Measurements from ENCODE around the gene AAK1. TPM values are rescaled to one million over a fixed set of nuclear protein-coding genes. Genes with fewer than 3 reads are reported as not detected.

AAK1 gene
- total RNA-seq, 4 donors from 2014 or later, result 28.0 to 35.5 (median 32.8) TPM

DNA sequence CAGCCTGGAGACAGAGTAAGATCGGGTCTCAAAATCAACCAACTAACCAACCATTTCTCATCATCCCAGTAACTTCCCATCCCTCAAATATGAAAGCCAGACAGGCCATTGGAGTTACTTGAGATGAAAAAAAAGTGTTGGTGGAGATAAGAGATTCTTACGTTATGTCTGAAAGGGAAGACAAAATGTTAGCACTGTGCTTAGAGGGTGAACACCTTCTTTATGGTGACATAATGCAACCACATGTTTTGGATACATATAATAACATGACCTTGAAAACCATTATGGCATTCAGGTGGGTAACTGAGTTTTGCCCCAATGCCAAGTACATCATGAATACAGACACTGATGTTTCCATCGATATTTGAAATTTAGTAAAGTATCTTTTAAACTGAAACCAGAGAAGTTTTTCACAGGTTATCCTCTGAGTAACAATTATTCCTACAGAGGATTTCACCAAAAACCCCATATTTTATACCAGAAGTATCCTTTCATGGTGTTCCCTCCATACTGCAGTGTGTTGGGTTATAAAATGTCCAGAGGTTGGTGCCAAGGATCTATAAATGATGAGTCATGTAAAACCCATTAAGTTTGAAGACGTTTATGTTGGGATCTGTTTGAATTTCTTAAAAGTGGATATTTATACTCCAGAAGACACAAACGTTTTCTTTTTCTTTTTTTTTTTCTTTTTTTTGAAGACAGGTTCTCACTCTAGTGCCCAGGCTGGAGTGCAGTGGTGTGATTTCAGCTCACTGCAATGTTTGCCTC is 45.5 kb downstream of the AAK1 start:
- H3K27ac ChIP-seq, result no peak overlapping the region
- TF ChIP-seq POLR2A (IDR thresholded peaks at IDR 0.05), result no peak
- TF ChIP-seq, protein P1, sequence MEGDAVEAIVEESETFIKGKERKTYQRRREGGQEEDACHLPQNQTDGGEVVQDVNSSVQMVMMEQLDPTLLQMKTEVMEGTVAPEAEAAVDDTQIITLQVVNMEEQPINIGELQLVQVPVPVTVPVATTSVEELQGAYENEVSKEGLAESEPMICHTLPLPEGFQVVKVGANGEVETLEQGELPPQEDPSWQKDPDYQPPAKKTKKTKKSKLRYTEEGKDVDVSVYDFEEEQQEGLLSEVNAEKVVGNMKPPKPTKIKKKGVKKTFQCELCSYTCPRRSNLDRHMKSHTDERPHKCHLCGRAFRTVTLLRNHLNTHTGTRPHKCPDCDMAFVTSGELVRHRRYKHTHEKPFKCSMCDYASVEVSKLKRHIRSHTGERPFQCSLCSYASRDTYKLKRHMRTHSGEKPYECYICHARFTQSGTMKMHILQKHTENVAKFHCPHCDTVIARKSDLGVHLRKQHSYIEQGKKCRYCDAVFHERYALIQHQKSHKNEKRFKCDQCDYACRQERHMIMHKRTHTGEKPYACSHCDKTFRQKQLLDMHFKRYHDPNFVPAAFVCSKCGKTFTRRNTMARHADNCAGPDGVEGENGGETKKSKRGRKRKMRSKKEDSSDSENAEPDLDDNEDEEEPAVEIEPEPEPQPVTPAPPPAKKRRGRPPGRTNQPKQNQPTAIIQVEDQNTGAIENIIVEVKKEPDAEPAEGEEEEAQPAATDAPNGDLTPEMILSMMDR (IDR thresholded peaks at IDR 0.05), result no peak
- H3K4me3 ChIP-seq, result no peak overlapping the region
- intact Hi-C loops (cut with DNase I), result no loop called here
- H3K27me3 ChIP-seq, result no peaks in the 10 kb centered on the region
- WGBS, 2 donors, result 57 to 68% methylated on average over 4 to 5 of the region's 5 CpGs
- H3K4me1 ChIP-seq, result peaks cover 0 to 10% (median 5%) of the 10 kb centered on the region in 3 donors
- DNase-seq, result no peak
- no peaks in the 10 kb centered on the region for H3K9me3 ChIP-seq
- H3K36me3 ChIP-seq, result no peaks in the 10 kb centered on the region

DNA sequence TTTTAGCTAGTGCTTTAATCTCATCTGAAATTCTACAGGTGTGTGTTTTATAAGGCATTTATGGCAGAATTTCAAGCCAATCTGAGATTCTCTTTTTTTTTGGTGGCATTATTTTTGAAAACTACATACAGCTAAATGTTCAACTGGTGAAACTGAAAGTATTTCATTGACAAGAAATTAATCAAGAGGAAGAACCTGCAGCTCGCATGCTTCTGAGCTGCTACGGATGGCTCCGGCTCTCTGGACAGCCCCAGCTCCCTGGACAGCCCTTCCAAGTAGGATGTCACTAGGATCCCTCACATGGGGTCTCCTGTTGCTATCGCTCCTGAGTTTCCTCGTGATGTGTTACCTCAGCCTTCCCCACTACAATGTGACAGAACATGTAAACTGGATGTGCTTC is 46.4 kb downstream of the AAK1 start:
- Histone ChIP-seq H3K9me3 (no peaks in the 10 kb centered on the region), H3K27ac (no peak overlapping the region), H3K36me3 (no peaks in the 10 kb centered on the region), H3K4me3 (no peak overlapping the region), H3K27me3 (no peaks in the 10 kb centered on the region), H3K4me1 (peaks cover 0 to 10% (median 5%) of the 10 kb centered on the region in 3 donors)
- intact Hi-C loops (cut with DNase I), result no loop called here
- DNase-seq, result no peak
- TF ChIP-seq POLR2A (IDR thresholded peaks at IDR 0.05), result no peak
- TF ChIP-seq, protein P1 (IDR thresholded peaks at IDR 0.05), result no peak
- WGBS, 2 donors, result 55 to 60% methylated on average over 5 of the region's 5 CpGs

DNA sequence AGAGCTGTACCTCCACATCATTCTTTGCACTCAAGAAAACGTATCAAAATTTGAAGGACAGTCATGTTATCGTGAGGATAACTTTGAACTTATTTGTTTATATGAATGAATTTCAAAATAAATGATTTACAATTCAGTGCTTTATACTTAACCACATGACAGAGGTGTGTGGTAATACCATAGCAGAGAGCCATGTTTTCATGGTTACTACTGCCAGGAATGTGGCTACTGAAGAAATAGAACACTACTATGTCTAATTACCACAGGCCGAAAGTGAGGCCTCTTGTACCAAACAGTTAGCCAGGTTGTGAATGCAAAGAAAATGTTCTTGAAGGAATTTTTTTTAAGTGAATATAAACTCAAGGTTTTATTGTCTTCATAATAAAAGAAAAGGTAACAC is 49.2 kb downstream of the AAK1 start:
- Histone ChIP-seq H3K9me3 (no peaks in the 10 kb centered on the region), H3K4me3 (no peak overlapping the region), H3K27me3 (no peaks in the 10 kb centered on the region), H3K27ac (no peak overlapping the region), H3K4me1 (peaks cover 0 to 6% (median 6%) of the 10 kb centered on the region in 3 donors), H3K36me3 (no peaks in the 10 kb centered on the region)
- no peak for DNase-seq
- WGBS, 2 donors, result 83 to 87% methylated on average over 3 of the region's 3 CpGs
- intact Hi-C loops (cut with DNase I), result no loop called here
- TF ChIP-seq, protein P1 (IDR thresholded peaks at IDR 0.05), result no peak
- TF ChIP-seq POLR2A (IDR thresholded peaks at IDR 0.05), result no peak

GRCh38 chr2:69592511-69592910 is 51.0 kb downstream of the AAK1 start:
- no peak for TF ChIP-seq POLR2A (IDR thresholded peaks at IDR 0.05)
- TF ChIP-seq, protein P1 (IDR thresholded peaks at IDR 0.05), result no peak
- H3K4me3 ChIP-seq, result no peak overlapping the region
- intact Hi-C loops (cut with DNase I), result no loop called here
- H3K27me3 ChIP-seq, result no peaks in the 10 kb centered on the region
- H3K4me1 ChIP-seq, result peaks cover 0 to 6% (median 6%) of the 10 kb centered on the region in 3 donors
- H3K27ac ChIP-seq, result no peak overlapping the region
- DNase-seq, result no peak
- H3K9me3 ChIP-seq, result no peaks in the 10 kb centered on the region
- H3K36me3 ChIP-seq, result no peaks in the 10 kb centered on the region

DNA sequence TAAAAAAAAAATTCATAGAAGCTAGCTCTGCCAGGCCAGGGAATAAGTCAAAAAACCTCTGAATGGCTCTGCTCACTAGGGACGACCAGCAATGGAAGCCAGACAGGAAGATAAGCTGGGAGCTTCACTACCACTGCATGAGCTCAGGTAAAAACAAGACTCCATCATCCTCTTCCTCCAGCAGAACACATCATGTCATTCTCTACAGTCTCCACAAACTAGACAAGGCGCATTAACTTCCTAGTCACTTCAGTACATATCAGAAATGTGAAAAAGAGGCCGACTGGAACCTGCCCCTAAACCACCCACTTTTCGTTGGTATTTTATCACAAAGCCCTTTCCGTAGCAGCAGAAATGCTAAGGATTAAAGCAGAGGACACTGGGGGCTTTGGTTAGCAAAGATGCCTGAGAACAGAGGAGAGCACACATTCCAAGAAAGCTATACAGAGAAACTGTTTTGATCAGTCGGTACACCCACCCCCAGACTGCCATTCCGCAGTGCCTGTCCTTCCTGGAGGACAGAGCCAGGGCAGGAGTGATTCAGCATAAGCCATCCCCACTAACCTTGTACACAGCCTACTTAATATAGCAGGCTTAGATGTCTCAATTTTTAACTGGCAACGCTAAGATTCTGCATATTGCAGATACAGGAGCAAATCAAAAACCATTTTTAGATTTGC is 53.4 kb downstream of the AAK1 start:
- no peak for DNase-seq
- intact Hi-C loops (cut with DNase I), result no loop called here
- H3K9me3 ChIP-seq, result no peaks in the 10 kb centered on the region
- no peak overlapping the region for H3K27ac ChIP-seq
- H3K4me3 ChIP-seq, result no peak overlapping the region
- no peaks in the 10 kb centered on the region for H3K27me3 ChIP-seq
- whole genome bisulfite sequencing, 2 donors, result 62 to 69% methylated on average over 8 of the region's 8 CpGs
- TF ChIP-seq, protein P1 (IDR thresholded peaks at IDR 0.05), result no peak
- TF ChIP-seq POLR2A (IDR thresholded peaks at IDR 0.05), result no peak
- peaks cover 0 to 25% (median 6%) of the 10 kb centered on the region in 3 donors for H3K4me1 ChIP-seq
- H3K36me3 ChIP-seq, result no peaks in the 10 kb centered on the region

Measured in esophagus squamous epithelium (tissue), 5 donors.